HEK293T (cell line): ENCODE measurements around the gene TBL1XR1.

ENCODE experiments used
- ARNT ChIP-seq: fragments of 450-650 bp; IDR thresholded peaks from 2 replicates; pipeline ENCODE4 v1.6.1; 2017; ENCODE audit warnings: mild to moderate bottlenecking
- BHLHE40 ChIP-seq: fragments of 450-650 bp; IDR thresholded peaks from 2 replicates; pipeline ENCODE4 v1.6.1; 2016; ENCODE audit warnings: mild to moderate bottlenecking, moderate library complexity, borderline replicate concordance
- FOXA1 ChIP-seq: fragments of 450-650 bp; IDR thresholded peaks from 2 replicates; pipeline ENCODE4 v1.6.1; 2016; ENCODE audit warnings: mild to moderate bottlenecking

GRCh38 chr3:177157492-177157891 lies 39.8 kb downstream of the TBL1XR1 start:
- no peak for TF ChIP-seq FOXA1
- no peak for TF ChIP-seq BHLHE40
- no peak for TF ChIP-seq ARNT
